Effector memory CD8-positive, alpha-beta T cell (primary cell): ENCODE measurements around the gene PDLIM4.

Experiments
- ATAC-seq: fragments of 150-1000 bp; cut with Tn5 transposase; replicated peaks from 2 replicates; pipeline ENCODE4 v1.10.0; 2021; ENCODE audit warnings: mild to moderate bottlenecking, moderate library complexity
- DNase-seq, 3 experiments: peaks; one replicate each; pipeline ENCODE4 v3.0.0; 2021
- H3K27ac Mint-ChIP-seq, 2 donors: one replicate each; pipeline ENCODE4 v1.8.0; 2022; ENCODE audit warnings: mild to moderate bottlenecking in 2 of 2, mixed read lengths in 2 of 2, moderate library complexity in 2 of 2
- H3K27me3 Mint-ChIP-seq, 2 donors: one replicate each; pipeline ENCODE4 v1.8.0; 2022; ENCODE audit warnings: mixed read lengths in 2 of 2
- H3K36me3 Mint-ChIP-seq: one replicate; pipeline ENCODE4 v1.8.0; 2022; ENCODE audit warnings: mild to moderate bottlenecking, moderate library complexity, mixed read lengths; ENCODE audit not compliant: insufficient read depth
- H3K4me1 Mint-ChIP-seq, 2 donors: one replicate each; pipeline ENCODE4 v1.8.0; 2022; ENCODE audit warnings: low read depth in 2 of 2, mixed read lengths in 2 of 2
- H3K4me3 Mint-ChIP-seq, 2 donors: one replicate each; pipeline ENCODE4 v1.8.0; 2022; ENCODE audit warnings: mild to moderate bottlenecking in 2 of 2, mixed read lengths in 2 of 2, moderate library complexity in 2 of 2
- H3K9me3 Mint-ChIP-seq, 2 donors: one replicate each; pipeline ENCODE4 v1.8.0; 2022; ENCODE audit warnings: mixed read lengths in 2 of 2

Gene PDLIM4

DNA sequence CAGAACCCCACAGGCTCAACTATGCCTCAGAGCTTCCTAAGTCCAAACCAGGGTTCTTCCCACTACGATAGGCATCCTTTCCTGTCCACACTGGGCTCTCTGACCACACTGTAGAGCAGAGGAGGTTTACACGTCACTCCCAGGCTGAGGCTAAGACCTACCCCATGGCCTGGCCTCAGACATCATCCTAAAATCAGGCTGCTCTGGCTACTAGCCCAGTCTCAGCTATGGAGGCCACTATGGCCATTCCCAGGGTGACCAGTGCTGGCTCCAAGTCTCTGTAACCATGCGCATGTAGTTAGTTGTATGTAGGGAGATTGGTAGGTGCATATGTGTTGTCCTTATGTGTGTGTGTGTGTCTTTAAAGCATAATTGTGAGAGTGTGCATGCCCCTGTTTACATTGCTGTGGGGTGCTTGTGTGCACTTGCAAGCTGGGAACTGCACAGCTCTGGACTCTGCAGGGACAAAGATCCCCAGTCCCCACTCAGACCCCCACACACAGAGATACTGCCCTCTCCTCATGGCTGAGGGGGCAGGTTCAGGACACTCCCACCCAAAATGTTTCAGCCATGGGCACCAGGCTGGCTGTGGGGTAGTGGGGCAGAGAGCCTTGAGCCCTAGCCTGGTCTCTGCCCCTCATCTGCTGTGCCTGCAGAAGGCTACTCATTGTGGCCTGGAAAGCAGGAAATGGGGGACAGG, 12.3 kb downstream of the PDLIM4 start:
- Mint-ChIP-seq H3K4me1 (peaks cover 9 to 12% of the 10 kb centered on the region in 2 donors), H3K27ac (no peak overlapping the region), H3K4me3 (no peak overlapping the region), H3K27me3 (peaks cover 14 to 28% of the 10 kb centered on the region in 2 donors), H3K36me3 (no peaks in the 10 kb centered on the region), H3K9me3 (no peaks in the 10 kb centered on the region)
- DNase-seq, result no peak
- no peak for ATAC-seq

DNA sequence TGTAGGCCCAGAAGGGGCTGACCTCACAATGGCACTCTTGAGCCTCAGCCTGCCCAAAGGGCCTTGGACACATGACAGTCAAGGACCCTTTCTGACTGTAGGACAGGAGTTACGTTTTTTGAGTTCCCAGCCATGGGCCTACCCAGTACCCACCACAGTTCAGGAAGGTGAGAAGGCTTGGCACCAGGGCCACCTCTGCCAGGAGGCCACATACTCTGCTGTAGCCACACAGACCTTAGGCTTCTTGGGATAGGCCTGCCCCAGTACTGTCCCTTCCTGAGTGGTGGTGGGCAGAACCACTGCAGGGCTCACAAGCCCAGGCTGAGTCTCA, 12.8 kb downstream of the PDLIM4 start:
- ATAC-seq, result no peak
- peaks cover 18 to 33% of the 10 kb centered on the region in 2 donors for H3K27me3 Mint-ChIP-seq

DNA sequence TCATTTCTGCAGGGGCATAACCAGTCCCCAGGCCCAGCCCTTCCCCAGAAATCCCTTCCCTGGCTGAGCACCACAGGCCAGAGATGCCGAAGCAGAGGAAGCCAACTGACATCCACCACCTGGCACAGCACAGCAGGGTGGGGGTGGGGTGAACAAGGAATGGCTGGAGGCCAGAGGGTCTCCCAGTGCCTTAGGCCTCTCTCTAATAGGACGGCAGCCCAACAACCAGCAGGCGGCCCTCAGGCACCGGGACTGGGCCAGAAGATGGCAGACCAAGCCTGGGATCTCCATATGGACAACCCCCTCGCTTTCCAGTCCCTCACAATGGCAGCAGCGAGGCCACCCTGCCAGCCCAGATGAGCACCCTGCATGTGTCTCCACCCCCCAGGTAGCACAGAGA, 13.2 kb downstream of the PDLIM4 start:
- DNase-seq (no peak), ATAC-seq (no peak)
- peak overlapping the region in 1 of 2 donors; percentile 52 for H3K27ac Mint-ChIP-seq
- no peaks in the 10 kb centered on the region for H3K36me3 Mint-ChIP-seq
- H3K4me1 Mint-ChIP-seq, result peaks cover 9 to 12% of the 10 kb centered on the region in 2 donors
- peaks cover 18 to 37% of the 10 kb centered on the region in 2 donors for H3K27me3 Mint-ChIP-seq
- no peaks in the 10 kb centered on the region for H3K9me3 Mint-ChIP-seq
- H3K4me3 Mint-ChIP-seq, result no peak overlapping the region

More for the DNA sequence above, 12.8 kb downstream of the PDLIM4 start:
- H3K4me3 Mint-ChIP-seq, result no peak overlapping the region
- H3K9me3 Mint-ChIP-seq, result no peaks in the 10 kb centered on the region
- peaks cover 9 to 12% of the 10 kb centered on the region in 2 donors for H3K4me1 Mint-ChIP-seq
- H3K36me3 Mint-ChIP-seq, result no peaks in the 10 kb centered on the region
- H3K27ac Mint-ChIP-seq, result no peak overlapping the region
- no peak for DNase-seq

- H3K27ac Mint-ChIP-seq, result peak overlapping the region in 1 of 2 donors; percentile 52
Observed at GRCh38 chr5:132271251-132272246, 14.1 kb downstream of the PDLIM4 start.

DNA sequence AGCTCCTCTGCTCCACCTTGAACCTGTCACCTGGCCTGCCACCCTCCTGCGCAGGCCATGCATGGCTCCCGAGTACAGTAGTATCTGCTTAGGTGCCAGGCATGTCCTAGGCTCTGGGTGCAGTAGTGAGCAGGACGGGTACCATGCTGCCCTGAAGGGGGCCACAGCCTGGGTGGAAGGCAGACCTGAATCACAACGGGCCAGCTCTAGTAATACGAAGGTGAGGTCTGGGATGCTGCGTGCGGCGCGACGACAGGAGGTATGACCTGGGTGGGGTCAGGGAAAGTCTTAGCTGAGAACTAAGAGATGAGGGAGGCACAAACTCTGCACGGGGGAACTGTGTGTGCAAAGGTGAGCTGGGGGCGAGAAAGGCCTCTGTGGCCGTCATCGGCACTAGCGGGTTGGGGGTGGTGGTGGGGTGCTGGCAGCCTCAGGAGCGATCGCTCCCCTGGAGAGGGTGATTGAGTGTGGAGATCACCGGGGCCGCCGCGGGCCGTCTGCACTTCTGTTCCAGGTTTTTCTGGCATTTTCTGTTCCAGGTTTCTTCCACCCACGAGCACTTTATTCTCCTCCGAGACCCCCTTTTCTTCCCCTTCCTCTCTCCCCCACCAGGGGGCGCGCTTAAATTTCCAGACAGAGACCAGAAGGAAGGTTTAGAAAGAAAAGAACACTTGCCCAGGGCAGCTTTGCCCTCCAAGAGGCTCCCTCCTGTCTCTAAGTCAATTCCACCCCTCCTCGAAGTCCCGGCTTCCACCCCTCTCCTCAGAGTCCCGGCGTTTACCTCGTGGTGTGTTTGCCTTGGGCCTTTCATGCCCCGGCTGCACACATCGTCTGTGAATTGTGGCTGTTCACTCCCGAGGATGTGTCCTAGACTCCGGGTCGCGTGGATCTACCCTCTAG, 15.1 kb downstream of the PDLIM4 start:
- peaks cover 18 to 39% of the 10 kb centered on the region in 2 donors for H3K27me3 Mint-ChIP-seq
- peak; percentile 52 for ATAC-seq
- no peaks in the 10 kb centered on the region for H3K9me3 Mint-ChIP-seq
- peak; percentile 52 to 62 (median 61) for DNase-seq
- H3K36me3 Mint-ChIP-seq, result no peaks in the 10 kb centered on the region
- H3K4me3 Mint-ChIP-seq, result peak overlapping the region in 1 of 2 donors; percentile 40
- H3K27ac Mint-ChIP-seq, result no peak overlapping the region
- H3K4me1 Mint-ChIP-seq, result peaks cover 9 to 12% of the 10 kb centered on the region in 2 donors

More at GRCh38 chr5:132271251-132272246, 14.1 kb downstream of the PDLIM4 start:
- Mint-ChIP-seq H3K4me1 (peaks cover 9 to 12% of the 10 kb centered on the region in 2 donors), H3K36me3 (no peaks in the 10 kb centered on the region), H3K9me3 (no peaks in the 10 kb centered on the region), H3K27me3 (peaks cover 18 to 39% of the 10 kb centered on the region in 2 donors), H3K4me3 (peak overlapping the region in 1 of 2 donors; percentile 63)
- DNase-seq (no peak), ATAC-seq (peak; percentile 50)

DNA sequence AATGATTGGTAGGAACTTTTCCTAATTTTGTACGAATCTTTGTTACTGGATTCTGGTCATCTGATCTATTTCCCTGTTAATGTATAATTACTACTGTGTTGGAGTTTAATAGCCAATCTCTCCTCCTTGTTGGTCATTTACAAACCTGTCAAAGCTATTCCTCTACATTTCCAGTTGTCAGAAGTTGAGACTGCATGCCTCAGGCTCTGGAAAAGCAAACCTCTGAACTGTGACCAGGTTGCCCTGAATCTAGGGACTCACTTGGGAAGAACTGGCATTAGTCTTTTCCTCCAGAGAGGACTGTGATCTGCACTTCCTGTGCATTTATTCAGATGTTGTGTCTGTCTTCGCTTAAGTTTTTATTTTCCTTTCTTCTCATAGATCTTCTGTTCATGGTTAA, 16.1 kb downstream of the PDLIM4 start:
- Mint-ChIP-seq H3K4me1 (peaks cover 9 to 10% of the 10 kb centered on the region in 2 donors), H3K36me3 (no peaks in the 10 kb centered on the region), H3K9me3 (no peaks in the 10 kb centered on the region), H3K27ac (no peak overlapping the region), H3K4me3 (no peak overlapping the region), H3K27me3 (peaks cover 18 to 39% of the 10 kb centered on the region in 2 donors)
- ATAC-seq (no peak), DNase-seq (no peak)

DNA sequence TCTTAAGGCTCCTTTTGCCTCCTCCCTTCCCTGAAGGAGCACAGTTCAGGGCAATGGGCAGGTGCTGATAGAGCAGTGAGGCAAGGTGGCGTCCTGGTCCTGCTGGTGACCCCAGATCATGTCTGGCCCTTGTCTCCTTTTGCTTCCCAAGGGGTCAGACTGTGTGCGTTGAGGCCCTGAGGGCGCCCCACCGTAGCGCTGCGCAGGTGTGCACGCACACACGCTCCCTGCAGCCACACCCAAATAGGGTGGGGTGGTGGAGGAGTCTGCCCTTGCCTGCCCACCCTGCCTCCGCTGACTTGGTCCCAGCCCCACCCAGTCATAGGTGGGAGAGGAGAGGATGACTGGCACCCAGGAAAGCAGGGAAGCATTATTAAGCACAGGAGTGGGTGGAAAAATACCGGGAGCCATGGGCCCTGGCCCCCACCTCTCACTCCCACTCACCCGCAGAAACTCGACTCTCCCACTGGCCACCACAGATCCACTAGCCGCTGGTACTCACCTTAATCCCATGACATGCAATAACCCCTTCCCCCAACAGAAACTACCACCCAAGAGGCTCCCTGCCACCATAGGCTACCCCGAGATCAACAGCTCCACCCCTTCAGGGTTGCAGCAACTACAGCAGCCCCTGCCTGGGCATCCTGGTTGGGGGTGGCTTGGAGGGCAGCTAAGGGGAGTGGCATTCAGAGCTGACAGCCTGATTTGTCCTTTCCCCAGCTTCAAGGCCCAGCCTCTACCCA, 16.7 kb downstream of the PDLIM4 start:
- ATAC-seq, result no peak
- Mint-ChIP-seq H3K27ac (no peak overlapping the region), H3K9me3 (no peaks in the 10 kb centered on the region), H3K36me3 (no peaks in the 10 kb centered on the region), H3K4me1 (peaks cover 9 to 10% of the 10 kb centered on the region in 2 donors), H3K4me3 (no peak overlapping the region), H3K27me3 (peaks cover 18 to 39% of the 10 kb centered on the region in 2 donors)
- DNase-seq, result no peak

- DNase-seq, result no peak
- no peaks in the 10 kb centered on the region for H3K36me3 Mint-ChIP-seq
- H3K4me1 Mint-ChIP-seq, result peaks cover 9 to 12% of the 10 kb centered on the region in 2 donors
- H3K27me3 Mint-ChIP-seq, result peaks cover 26 to 49% of the 10 kb centered on the region in 2 donors
- no peak for ATAC-seq
- H3K9me3 Mint-ChIP-seq, result no peaks in the 10 kb centered on the region
- no peak overlapping the region for H3K4me3 Mint-ChIP-seq
- H3K27ac Mint-ChIP-seq, result no peak overlapping the region
Observed at GRCh38 chr5:132275367-132276220, 18.1 kb downstream of the PDLIM4 start.

GRCh38 chr5:132277256-132277655, 19.8 kb downstream of the PDLIM4 start:
- ATAC-seq, result no peak
- Mint-ChIP-seq H3K9me3 (no peaks in the 10 kb centered on the region), H3K27me3 (peaks cover 30 to 45% of the 10 kb centered on the region in 2 donors), H3K4me3 (no peak overlapping the region), H3K4me1 (peaks cover 7% of the 10 kb centered on the region in 2 donors), H3K27ac (no peak overlapping the region), H3K36me3 (no peaks in the 10 kb centered on the region)
- DNase-seq, result no peak

GRCh38 chr5:132277971-132278853, 20.7 kb downstream of the PDLIM4 start:
- H3K27ac Mint-ChIP-seq, result no peak overlapping the region
- DNase-seq (no peak), ATAC-seq (no peak)
- peaks cover 0 to 2% of the 10 kb centered on the region in 2 donors for H3K4me1 Mint-ChIP-seq
- peaks cover 30 to 36% of the 10 kb centered on the region in 2 donors for H3K27me3 Mint-ChIP-seq
- no peaks in the 10 kb centered on the region for H3K9me3 Mint-ChIP-seq
- H3K4me3 Mint-ChIP-seq, result no peak overlapping the region
- no peaks in the 10 kb centered on the region for H3K36me3 Mint-ChIP-seq

- Mint-ChIP-seq H3K27ac (peak overlapping the region in 1 of 2 donors; percentile 5), H3K9me3 (no peaks in the 10 kb centered on the region), H3K36me3 (no peaks in the 10 kb centered on the region), H3K4me3 (no peak overlapping the region), H3K4me1 (peaks cover 0 to 2% of the 10 kb centered on the region in 2 donors), H3K27me3 (peaks cover 16 to 21% of the 10 kb centered on the region in 2 donors)
- no peak for DNase-seq
- ATAC-seq, result no peak
Observed at GRCh38 chr5:132279801-132280200, 22.3 kb downstream of the PDLIM4 start.
